ENCODE results near the gene C1orf232.

C1orf232 gene

DNA sequence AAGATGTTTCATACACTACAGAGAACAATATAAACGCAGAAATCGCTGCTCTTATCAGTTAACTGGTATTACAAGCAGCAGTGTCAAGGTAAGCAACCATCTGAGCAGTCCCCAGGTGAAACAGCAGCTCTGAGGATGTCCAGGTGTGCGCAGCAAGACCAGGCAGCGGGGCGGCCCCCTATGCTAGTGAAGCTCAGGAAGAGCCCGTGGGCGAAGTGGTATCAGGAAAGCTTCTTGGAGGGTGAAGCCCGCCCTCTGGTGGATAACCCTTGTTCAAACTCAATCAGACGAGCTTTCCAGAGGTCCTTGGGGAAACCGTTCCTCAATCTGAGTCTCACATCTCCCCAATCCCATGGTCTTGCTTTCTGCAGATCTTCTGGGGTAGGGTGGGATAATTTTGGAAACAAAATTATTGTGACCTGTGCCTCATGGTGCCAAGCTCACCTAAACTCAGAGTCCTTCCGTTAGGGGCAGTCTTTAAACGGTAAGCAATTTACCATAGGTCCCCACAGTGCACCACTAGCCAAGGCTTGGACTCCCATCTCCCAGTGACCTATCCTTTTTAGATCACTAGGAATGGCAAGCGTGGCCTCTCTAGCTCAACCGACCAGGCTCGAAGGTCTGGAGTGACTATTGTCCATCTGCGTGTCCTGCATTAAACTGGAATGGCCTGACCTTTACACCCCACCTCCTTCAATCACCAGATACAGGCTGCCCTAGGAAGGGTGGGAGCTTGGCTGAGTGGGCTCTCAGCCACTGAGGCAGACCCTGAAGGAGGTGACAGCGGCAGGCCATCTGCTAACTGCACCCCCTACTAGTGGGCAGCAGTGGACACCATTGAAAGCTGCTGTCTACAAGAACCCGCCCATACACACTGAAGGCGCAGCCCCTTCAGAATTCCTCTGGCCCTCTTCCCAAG, 23.5 kb downstream of the C1orf232 start:
- H3K27ac Mint-ChIP-seq = no peak overlapping the region
- peaks cover 13% of the 10 kb centered on the region for H3K27me3 Mint-ChIP-seq (ENCODE audit: low read depth)
- TF ChIP-seq, protein P1, sequence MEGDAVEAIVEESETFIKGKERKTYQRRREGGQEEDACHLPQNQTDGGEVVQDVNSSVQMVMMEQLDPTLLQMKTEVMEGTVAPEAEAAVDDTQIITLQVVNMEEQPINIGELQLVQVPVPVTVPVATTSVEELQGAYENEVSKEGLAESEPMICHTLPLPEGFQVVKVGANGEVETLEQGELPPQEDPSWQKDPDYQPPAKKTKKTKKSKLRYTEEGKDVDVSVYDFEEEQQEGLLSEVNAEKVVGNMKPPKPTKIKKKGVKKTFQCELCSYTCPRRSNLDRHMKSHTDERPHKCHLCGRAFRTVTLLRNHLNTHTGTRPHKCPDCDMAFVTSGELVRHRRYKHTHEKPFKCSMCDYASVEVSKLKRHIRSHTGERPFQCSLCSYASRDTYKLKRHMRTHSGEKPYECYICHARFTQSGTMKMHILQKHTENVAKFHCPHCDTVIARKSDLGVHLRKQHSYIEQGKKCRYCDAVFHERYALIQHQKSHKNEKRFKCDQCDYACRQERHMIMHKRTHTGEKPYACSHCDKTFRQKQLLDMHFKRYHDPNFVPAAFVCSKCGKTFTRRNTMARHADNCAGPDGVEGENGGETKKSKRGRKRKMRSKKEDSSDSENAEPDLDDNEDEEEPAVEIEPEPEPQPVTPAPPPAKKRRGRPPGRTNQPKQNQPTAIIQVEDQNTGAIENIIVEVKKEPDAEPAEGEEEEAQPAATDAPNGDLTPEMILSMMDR (IDR thresholded peaks at IDR 0.05; ENCODE audit: unreplicated experiment in 3 of 3) = peak; percentile 71 to 78 (median 75)
- H3K36me3 Mint-ChIP-seq (ENCODE audit: low read depth) = no peaks in the 10 kb centered on the region
- no peaks in the 10 kb centered on the region for H3K9me3 Mint-ChIP-seq
- no peak overlapping the region for H3K4me3 Mint-ChIP-seq
- no peaks in the 10 kb centered on the region for H3K4me1 Mint-ChIP-seq

DNA sequence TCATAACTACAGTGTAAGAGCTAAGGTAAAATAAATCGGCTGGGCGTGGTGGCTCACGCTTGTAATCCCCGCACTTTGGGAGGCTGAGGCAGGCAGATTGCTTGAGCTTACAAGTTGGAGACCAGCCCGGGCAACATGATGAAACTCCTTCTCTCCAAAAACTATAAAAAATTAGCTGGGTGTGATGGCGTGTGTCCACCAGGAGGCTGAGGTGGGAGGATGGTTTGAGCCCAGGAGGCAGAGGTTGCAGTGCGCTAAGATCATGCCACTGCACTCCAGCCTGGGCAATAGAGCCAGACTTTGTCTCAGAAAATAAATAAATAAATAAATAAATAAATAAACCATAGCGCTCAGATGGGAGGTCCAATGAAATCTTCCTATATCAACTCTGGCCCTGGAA, 26.6 kb downstream of the C1orf232 start:
- TF ChIP-seq, protein P1 (IDR thresholded peaks at IDR 0.05; ENCODE audit: unreplicated experiment in 3 of 3) = no peak
- Mint-ChIP-seq H3K4me3 (no peak overlapping the region), H3K4me1 (no peaks in the 10 kb centered on the region), H3K27ac (no peak overlapping the region), H3K9me3 (no peaks in the 10 kb centered on the region), H3K27me3 (ENCODE audit: low read depth) (peaks cover 8% of the 10 kb centered on the region), H3K36me3 (ENCODE audit: low read depth) (no peaks in the 10 kb centered on the region)

DNA sequence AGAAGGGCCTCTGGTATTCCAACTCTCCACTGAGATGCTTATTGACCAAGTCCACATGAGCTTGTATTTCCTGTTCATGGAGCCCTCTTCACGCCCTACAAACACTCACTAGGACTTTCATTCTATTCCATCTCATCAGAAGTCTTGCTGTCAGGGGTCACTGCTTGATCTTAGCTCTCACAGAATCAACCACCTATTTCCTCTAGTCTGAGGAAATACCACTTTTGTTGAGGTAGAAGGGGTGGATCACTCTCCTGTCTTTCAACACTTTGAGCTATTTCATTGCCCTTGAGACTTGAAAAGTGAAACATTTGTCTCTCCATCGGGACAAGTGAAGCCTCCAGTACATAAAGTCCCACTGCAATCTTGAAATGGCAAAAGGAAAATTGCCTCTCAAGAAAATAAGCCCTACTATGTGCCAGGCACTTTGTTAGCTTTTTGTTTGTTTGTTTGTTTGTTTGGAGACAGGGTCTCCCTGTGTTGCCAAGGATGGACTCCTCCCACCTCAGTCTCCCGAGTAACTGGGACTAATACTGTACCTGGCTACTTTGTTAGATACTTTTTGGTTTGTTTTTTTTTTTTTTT, 29.7 kb downstream of the C1orf232 start:
- Mint-ChIP-seq H3K4me3 (no peak overlapping the region), H3K27me3 (ENCODE audit: low read depth) (peaks cover 8% of the 10 kb centered on the region), H3K4me1 (no peaks in the 10 kb centered on the region), H3K27ac (no peak overlapping the region), H3K36me3 (ENCODE audit: low read depth) (no peaks in the 10 kb centered on the region), H3K9me3 (no peaks in the 10 kb centered on the region)
- TF ChIP-seq, protein P1 (IDR thresholded peaks at IDR 0.05; ENCODE audit: unreplicated experiment in 3 of 3) = no peak

DNA sequence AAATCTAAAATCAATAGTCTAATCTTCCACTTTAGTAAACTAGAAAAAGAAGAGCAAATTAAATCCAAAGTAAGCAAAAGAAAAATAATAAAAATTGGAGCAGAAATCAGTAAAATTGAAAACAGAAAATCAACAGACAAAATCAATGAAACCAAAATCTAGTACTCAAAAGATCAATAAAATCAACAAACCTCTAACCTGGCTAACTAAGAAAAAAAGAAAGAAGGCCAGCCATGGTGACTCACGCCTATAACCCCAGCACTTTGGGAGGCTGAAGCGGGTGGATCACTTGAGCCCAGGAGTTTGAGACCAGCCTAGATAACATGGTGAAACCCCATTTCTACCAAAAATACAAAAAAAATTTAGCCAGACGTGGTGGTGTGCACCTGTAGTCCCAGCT, 34.3 kb downstream of the C1orf232 start:
- Mint-ChIP-seq H3K27ac (no peak overlapping the region), H3K4me3 (no peak overlapping the region), H3K27me3 (ENCODE audit: low read depth) (no peaks in the 10 kb centered on the region), H3K4me1 (no peaks in the 10 kb centered on the region), H3K9me3 (peaks cover 2% of the 10 kb centered on the region), H3K36me3 (ENCODE audit: low read depth) (no peaks in the 10 kb centered on the region)
- TF ChIP-seq, protein P1 (IDR thresholded peaks at IDR 0.05; ENCODE audit: unreplicated experiment in 3 of 3) = no peak

DNA sequence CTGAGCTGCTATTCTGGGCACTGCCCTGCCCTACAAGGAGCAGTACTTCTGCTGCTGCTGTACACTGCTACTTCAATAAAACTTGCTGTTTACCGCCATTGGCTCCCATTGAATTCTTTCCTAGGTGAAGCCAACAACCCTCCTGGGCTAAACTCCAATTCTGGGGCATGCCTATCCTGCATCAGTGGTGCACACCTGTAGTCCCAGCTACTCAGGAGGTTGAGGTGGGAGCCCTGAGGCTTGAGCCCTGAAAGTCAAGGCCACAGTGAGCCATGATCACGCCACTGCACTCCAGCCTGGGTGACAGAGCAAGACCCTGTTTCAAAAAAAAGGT, 36.0 kb downstream of the C1orf232 start:
- no peaks in the 10 kb centered on the region for H3K27me3 Mint-ChIP-seq (ENCODE audit: low read depth)
- no peak overlapping the region for H3K4me3 Mint-ChIP-seq
- no peaks in the 10 kb centered on the region for H3K36me3 Mint-ChIP-seq (ENCODE audit: low read depth)
- H3K4me1 Mint-ChIP-seq = peaks cover 2% of the 10 kb centered on the region
- H3K9me3 Mint-ChIP-seq = peaks cover 2% of the 10 kb centered on the region
- no peak overlapping the region for H3K27ac Mint-ChIP-seq
- TF ChIP-seq, protein P1 (IDR thresholded peaks at IDR 0.05; ENCODE audit: unreplicated experiment in 3 of 3) = no peak

All from nephron (organoid).